GM21526 (cell line): ENCODE results near the gene TSKU.
"Not testable (repeated sequence)": the region's sequence is repeated elsewhere in the genome, so short reads cannot be mapped to it uniquely, and the experiment has no call there.

Source experiments
- ATAC-seq: cut with Tn5 transposase; IDR thresholded peaks from one replicate; pipeline ENCODE4 v1.9.1; 2021; ENCODE audit warnings: moderate library complexity; ENCODE audit not compliant: unreplicated experiment, low FRiP score

The TSKU gene

GRCh38 chr11:76783294-76783895 is at the start of gene TSKU:
Gene TSKU (plus strand): TSS chr11:76783356. CDS start chr11:76795617, 12,261 bp downstream.
- ATAC-seq = no peak

GRCh38 chr11:76733906-76734305 is 49.2 kb upstream of the TSKU start:
- not testable (repeated sequence) for ATAC-seq

GRCh38 chr11:76734456-76735420 is 48.4 kb upstream of the TSKU start:
- no peak for ATAC-seq

GRCh38 chr11:76735841-76736240 is 47.3 kb upstream of the TSKU start:
- no peak for ATAC-seq

GRCh38 chr11:76736266-76736665 is 46.9 kb upstream of the TSKU start:
- no peak for ATAC-seq

- ATAC-seq = no peak
Observed at GRCh38 chr11:76736773-76737495, 46.2 kb upstream of the TSKU start.

GRCh38 chr11:76738618-76739240 is 44.4 kb upstream of the TSKU start:
- no peak for ATAC-seq

DNA sequence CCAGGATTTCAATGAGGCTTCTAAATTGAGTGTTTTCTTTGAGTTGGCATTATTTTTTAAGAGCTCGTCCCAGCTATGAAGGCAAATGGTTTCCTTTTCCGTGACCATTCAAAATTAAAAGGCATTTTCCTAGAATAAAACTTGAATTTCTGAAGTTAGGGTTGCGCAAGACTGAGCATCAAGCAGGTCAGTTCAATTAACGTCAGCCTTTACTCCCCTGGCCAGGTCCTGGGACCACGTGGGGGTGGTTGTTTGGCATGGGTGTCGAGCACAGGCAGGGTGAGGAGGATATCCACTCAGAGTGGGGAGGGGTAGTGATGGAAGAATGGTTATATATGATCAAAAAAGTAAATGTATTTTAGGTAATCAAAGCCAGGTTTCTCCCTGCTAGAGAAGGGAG is 43.4 kb upstream of the TSKU start:
- no peak for ATAC-seq

DNA sequence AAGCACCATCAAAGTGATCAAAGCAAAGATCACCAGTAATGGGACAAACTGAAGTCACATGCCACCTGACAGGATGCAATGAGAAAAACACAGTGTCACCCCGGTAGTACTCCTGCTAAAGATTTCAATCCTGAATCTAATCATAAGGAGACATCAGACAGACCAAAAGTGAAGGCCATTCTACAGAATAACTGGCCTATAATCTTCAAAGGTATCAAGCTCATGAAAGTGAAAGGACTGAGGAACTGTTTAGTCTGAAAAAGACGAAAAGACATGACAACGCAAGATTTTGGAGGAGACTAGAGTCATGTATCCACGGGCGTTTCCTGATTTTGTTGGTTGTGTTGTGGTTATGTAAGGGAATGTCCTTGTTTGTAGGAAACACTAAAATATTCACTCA is 42.4 kb upstream of the TSKU start:
- no peak for ATAC-seq

- ATAC-seq = no peak
Observed at GRCh38 chr11:76742902-76743301, 40.3 kb upstream of the TSKU start.

DNA sequence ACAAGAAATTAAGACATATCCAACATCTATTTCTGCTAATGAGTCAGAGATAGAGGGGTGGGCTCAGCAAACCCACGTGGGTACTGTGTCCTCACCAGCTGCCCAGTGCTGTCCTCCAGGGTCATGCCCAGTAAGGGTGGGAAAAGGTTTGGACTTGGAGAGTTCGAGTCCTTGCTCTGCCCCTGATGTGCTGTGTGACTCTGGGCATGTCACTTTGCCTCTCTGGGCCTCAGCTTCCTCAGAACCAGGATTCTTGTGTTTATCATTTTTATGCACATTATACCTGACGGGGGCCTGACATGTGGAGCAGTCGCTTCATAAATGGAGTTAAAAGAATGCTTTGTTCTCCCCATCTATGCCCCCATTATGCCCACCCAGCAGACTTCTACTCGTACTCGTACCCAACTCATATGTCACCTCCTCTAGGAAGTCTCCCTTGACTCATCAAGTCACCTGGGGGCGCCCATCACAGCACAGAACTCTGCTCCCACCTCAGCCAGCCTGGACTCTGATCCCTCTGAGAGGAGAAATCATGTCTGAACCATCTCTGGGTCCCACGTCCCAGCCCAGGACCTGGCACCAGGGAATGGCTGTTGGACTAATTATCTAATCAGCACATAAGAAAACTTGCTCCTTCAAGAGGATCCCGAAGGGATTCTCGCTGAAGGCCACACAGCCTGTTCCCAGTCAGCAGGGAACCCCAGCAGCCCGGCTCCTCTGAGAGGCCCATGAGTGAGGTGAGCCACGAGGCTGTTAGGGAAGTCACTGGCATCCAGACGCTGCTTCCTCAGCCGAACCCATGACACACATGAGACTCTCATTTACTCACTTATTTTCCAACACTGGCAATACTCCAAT is 38.7 kb upstream of the TSKU start:
- ATAC-seq = no peak

DNA sequence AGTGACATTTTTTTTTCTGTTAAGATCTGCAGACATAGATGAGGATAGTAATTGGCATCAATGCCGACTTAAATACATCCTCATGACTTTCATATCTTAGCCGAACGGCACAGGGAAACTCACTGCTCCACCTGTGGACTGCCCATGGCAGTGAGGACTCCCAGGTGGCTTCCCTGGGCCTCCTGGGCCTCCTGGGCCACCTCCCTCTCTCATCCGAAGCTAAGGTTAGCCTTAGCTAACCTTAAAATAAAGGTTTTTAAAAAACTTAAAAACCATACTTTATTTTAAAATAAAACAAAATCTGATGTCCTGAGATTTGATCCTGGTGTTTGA is 38.1 kb upstream of the TSKU start:
- ATAC-seq = no peak

DNA sequence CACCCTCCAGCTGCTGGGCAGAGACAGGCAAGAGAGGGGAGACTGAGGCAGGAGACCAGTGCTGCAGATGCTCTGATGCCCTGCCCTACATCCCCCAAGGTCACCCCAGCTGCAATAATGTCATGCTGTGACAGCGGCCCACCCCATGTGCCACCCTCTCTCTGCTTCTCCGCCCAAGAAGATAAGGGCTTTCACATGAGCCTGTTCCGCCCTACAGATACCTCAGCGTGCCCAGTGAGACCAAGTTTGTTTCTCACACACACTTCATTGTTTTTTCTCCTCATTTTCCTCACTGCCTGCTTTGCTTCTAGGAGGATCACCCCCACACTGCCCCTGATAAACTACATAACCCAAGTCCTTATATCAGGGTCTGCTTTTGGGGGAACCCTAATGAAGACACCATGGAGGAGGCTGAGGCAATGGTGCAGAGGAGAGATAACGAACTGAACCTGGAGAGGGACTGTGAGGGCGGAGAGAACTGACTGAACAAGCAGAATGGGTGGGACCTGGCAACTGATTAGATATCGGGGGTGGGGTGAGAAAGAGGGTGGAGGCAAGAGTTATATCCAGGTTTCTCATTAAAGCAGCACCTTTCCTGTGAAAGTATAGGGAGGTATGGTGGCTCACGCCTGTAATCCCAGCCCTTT is 37.5 kb upstream of the TSKU start:
- no peak for ATAC-seq

- ATAC-seq = no peak
Observed at GRCh38 chr11:76747153-76747914, 35.8 kb upstream of the TSKU start.

GRCh38 chr11:76747915-76748860 is 35.0 kb upstream of the TSKU start:
- no peak for ATAC-seq

- ATAC-seq = no peak
Observed at GRCh38 chr11:76748948-76749347, 34.2 kb upstream of the TSKU start.

- no peak for ATAC-seq
Observed at GRCh38 chr11:76750067-76750466, 33.1 kb upstream of the TSKU start.

- no peak for ATAC-seq
Observed at GRCh38 chr11:76750746-76751145, 32.4 kb upstream of the TSKU start.
